Parathyroid adenoma (tissue), 2 donors: Measurements from ENCODE around the gene TRPT1.

Experiments used
- H2AFZ ChIP-seq: fragments of 300-600 bp; sonication (generic); one replicate; pipeline ENCODE4 v1.7.0; 2017; ENCODE audit warnings: antibody characterized with exemption, mild to moderate bottlenecking
- H3K27ac ChIP-seq: fragments of 300-600 bp; sonication (generic); one replicate; pipeline ENCODE4 v1.7.0; 2017
- H3K27me3 ChIP-seq: fragments of 300-600 bp; sonication (generic); one replicate; pipeline ENCODE4 v1.7.0; 2017; ENCODE audit warnings: low read length; ENCODE audit not compliant: control insufficient read depth, insufficient read depth
- H3K36me3 ChIP-seq: fragments of 300-600 bp; sonication (generic); one replicate; pipeline ENCODE4 v1.7.0; 2017; ENCODE audit warnings: low read length; ENCODE audit not compliant: control insufficient read depth, insufficient read depth
- H3K4me1 ChIP-seq: fragments of 300-600 bp; sonication (generic); one replicate; pipeline ENCODE4 v1.7.0; 2017; ENCODE audit warnings: control low read depth
- H3K4me2 ChIP-seq: fragments of 300-600 bp; sonication (generic); one replicate; pipeline ENCODE4 v1.7.0; 2017; ENCODE audit warnings: low read length
- H3K4me3 ChIP-seq: fragments of 300-600 bp; sonication (generic); one replicate; pipeline ENCODE4 v1.7.0; 2017; ENCODE audit warnings: low read depth, low read length
- H3K79me2 ChIP-seq: fragments of 300-600 bp; sonication (generic); one replicate; pipeline ENCODE4 v1.7.0; 2017; ENCODE audit warnings: control low read depth
- H3K9ac ChIP-seq: fragments of 300-600 bp; sonication (generic); one replicate; pipeline ENCODE4 v1.7.0; 2017; ENCODE audit warnings: mild to moderate bottlenecking
- H3K9me3 ChIP-seq: fragments of 300-600 bp; sonication (generic); one replicate; pipeline ENCODE4 v1.7.0; 2017; ENCODE audit warnings: low read length; ENCODE audit not compliant: control insufficient read depth
- CTCF ChIP-seq: fragments of 300-600 bp; sonication (generic); IDR thresholded peaks from one replicate; pipeline ENCODE4 v1.7.0; 2017; ENCODE audit warnings: antibody characterized with exemption, mild to moderate bottlenecking
- donor health status: primary hyperparathyroidism.

Gene TRPT1

GRCh38 chr11:64224151-64224890 lies 1.7 kb downstream of the TRPT1 start:
- no peak overlapping the region for H3K4me3 ChIP-seq
- no peaks in the 10 kb centered on the region for H3K9me3 ChIP-seq
- no peak overlapping the region for H3K27ac ChIP-seq
- no peaks in the 10 kb centered on the region for H3K36me3 ChIP-seq
- no peaks in the 10 kb centered on the region for H3K27me3 ChIP-seq
- H2AFZ ChIP-seq: no peak overlapping the region
- H3K4me1 ChIP-seq: peaks cover 7% of the 10 kb centered on the region
- H3K4me2 ChIP-seq: no peak overlapping the region
- no peak for TF ChIP-seq CTCF
- no peak overlapping the region for H3K9ac ChIP-seq
- H3K79me2 ChIP-seq: no peaks in the 10 kb centered on the region

GRCh38 chr11:64223001-64223651 lies 2.9 kb downstream of the TRPT1 start:
- no peaks in the 10 kb centered on the region for H3K36me3 ChIP-seq
- no peak overlapping the region for H2AFZ ChIP-seq
- H3K9me3 ChIP-seq: no peaks in the 10 kb centered on the region
- no peak for TF ChIP-seq CTCF
- H3K27me3 ChIP-seq: no peaks in the 10 kb centered on the region
- H3K79me2 ChIP-seq: no peaks in the 10 kb centered on the region
- no peak overlapping the region for H3K9ac ChIP-seq
- no peak overlapping the region for H3K4me3 ChIP-seq
- no peak overlapping the region for H3K27ac ChIP-seq
- no peak overlapping the region for H3K4me2 ChIP-seq
- H3K4me1 ChIP-seq: peaks cover 7% of the 10 kb centered on the region

GRCh38 chr11:64222651-64223000 lies 3.4 kb downstream of the TRPT1 start:
- Histone ChIP-seq H3K4me2 (no peak overlapping the region), H3K9me3 (no peaks in the 10 kb centered on the region), H2AFZ (no peak overlapping the region), H3K27me3 (no peaks in the 10 kb centered on the region), H3K4me3 (no peak overlapping the region), H3K36me3 (no peaks in the 10 kb centered on the region), H3K79me2 (no peaks in the 10 kb centered on the region), H3K27ac (no peak overlapping the region), H3K9ac (no peak overlapping the region), H3K4me1 (peaks cover 7% of the 10 kb centered on the region)
- no peak for TF ChIP-seq CTCF

GRCh38 chr11:64220798-64221197 lies 5.2 kb downstream of the TRPT1 start:
- Histone ChIP-seq H2AFZ (no peak overlapping the region), H3K4me3 (no peak overlapping the region), H3K4me2 (no peak overlapping the region), H3K36me3 (no peaks in the 10 kb centered on the region), H3K27me3 (no peaks in the 10 kb centered on the region), H3K4me1 (no peaks in the 10 kb centered on the region), H3K9ac (no peak overlapping the region), H3K27ac (no peak overlapping the region), H3K79me2 (no peaks in the 10 kb centered on the region), H3K9me3 (no peaks in the 10 kb centered on the region)
- TF ChIP-seq CTCF: no peak

- Histone ChIP-seq H3K27me3 (no peaks in the 10 kb centered on the region), H3K27ac (no peak overlapping the region), H3K4me1 (no peaks in the 10 kb centered on the region), H3K9me3 (no peaks in the 10 kb centered on the region), H3K9ac (no peak overlapping the region), H2AFZ (no peak overlapping the region), H3K36me3 (no peaks in the 10 kb centered on the region), H3K4me3 (no peak overlapping the region), H3K4me2 (no peak overlapping the region), H3K79me2 (no peaks in the 10 kb centered on the region)
- TF ChIP-seq CTCF: no peak
These were observed 5.7 kb downstream of the TRPT1 start for GRCh38 chr11:64220271-64220670.
